Liver (tissue), 3 donors: ENCODE data around the gene ANKRD13B.

Experiments
- ATF3 ChIP-seq: IDR thresholded peaks from 2 replicates; pipeline ENCODE4 v1.6.1; 2016; ENCODE audit warnings: antibody characterized with exemption
- EGR1 ChIP-seq, 2 donors: IDR thresholded peaks; 2 replicates each; pipeline ENCODE4 v1.6.1; 2016 to 2018; ENCODE audit warnings: antibody characterized with exemption in 2 of 2, low read depth in 2 of 2
- MAX ChIP-seq: IDR thresholded peaks from 2 replicates; pipeline ENCODE4 v1.6.1; 2016; ENCODE audit warnings: antibody characterized with exemption
- NR2F2 ChIP-seq: IDR thresholded peaks from 2 replicates; pipeline ENCODE4 v1.6.1; 2016; ENCODE audit warnings: antibody characterized with exemption
- RAD21 ChIP-seq, 2 donors: IDR thresholded peaks; 2 replicates each; pipeline ENCODE4 v1.6.1; 2016; ENCODE audit warnings: antibody characterized with exemption in 2 of 2, mild to moderate bottlenecking in 2 of 2
- REST ChIP-seq: IDR thresholded peaks from 2 replicates; pipeline ENCODE4 v1.6.1; 2016; ENCODE audit warnings: antibody characterized with exemption, mild to moderate bottlenecking
- SP1 ChIP-seq: IDR thresholded peaks from 2 replicates; pipeline ENCODE4 v1.6.1; 2018; ENCODE audit warnings: antibody characterized with exemption, mild to moderate bottlenecking
- YY1 ChIP-seq: IDR thresholded peaks from 2 replicates; pipeline ENCODE4 v1.6.1; 2016; ENCODE audit warnings: antibody characterized with exemption, mild to moderate bottlenecking
- TF ChIP-seq, protein P1 (sequence below): fragments of 150-350 bp; IDR thresholded peaks from 2 replicates; pipeline ENCODE4 v1.5.1; 2017; ENCODE audit warnings: improper control_type of control experiment, low read depth, low read length; ENCODE audit not compliant: missing input control
- donor health status: healthy.
- donor health status: healthy.

GRCh38 chr17:29557085-29557738 is 35.7 kb upstream of the ANKRD13B start:
- TF ChIP-seq ATF3 (no peak), REST (no peak), YY1 (no peak), NR2F2 (no peak), SP1 (no peak), EGR1 (IDR thresholded peaks at IDR 0.05; ENCODE audit: low read depth in 2 of 2) (no peak), MAX (no peak), RAD21 (IDR thresholded peaks at IDR 0.05) (no peak)
- TF ChIP-seq, protein P1, sequence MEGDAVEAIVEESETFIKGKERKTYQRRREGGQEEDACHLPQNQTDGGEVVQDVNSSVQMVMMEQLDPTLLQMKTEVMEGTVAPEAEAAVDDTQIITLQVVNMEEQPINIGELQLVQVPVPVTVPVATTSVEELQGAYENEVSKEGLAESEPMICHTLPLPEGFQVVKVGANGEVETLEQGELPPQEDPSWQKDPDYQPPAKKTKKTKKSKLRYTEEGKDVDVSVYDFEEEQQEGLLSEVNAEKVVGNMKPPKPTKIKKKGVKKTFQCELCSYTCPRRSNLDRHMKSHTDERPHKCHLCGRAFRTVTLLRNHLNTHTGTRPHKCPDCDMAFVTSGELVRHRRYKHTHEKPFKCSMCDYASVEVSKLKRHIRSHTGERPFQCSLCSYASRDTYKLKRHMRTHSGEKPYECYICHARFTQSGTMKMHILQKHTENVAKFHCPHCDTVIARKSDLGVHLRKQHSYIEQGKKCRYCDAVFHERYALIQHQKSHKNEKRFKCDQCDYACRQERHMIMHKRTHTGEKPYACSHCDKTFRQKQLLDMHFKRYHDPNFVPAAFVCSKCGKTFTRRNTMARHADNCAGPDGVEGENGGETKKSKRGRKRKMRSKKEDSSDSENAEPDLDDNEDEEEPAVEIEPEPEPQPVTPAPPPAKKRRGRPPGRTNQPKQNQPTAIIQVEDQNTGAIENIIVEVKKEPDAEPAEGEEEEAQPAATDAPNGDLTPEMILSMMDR = no peak
